ENCODE data around the gene DPH1. TPM values are rescaled to one million over a fixed set of nuclear protein-coding genes. Genes with fewer than 3 reads are reported as not detected.

Gene DPH1
- total RNA-seq, 1 experiment from 2014 or later, result 14.4 TPM

GRCh38 chr17:2082003-2082781 lies 52.2 kb downstream of the DPH1 start:
- Histone ChIP-seq H3K4me3 (no peak overlapping the region), H3K36me3 (no peaks in the 10 kb centered on the region; the same call in 1 of the 2 replicates), H3K9me3 (replicated peaks) (no peaks in the 10 kb centered on the region), H3K4me1 (peaks cover 46% of the 10 kb centered on the region), H3K27ac (peak overlapping the region; percentile 89), H3K27me3 (no peaks in the 10 kb centered on the region)
- DNase-seq, result peak; percentile 84 to 87

DNA sequence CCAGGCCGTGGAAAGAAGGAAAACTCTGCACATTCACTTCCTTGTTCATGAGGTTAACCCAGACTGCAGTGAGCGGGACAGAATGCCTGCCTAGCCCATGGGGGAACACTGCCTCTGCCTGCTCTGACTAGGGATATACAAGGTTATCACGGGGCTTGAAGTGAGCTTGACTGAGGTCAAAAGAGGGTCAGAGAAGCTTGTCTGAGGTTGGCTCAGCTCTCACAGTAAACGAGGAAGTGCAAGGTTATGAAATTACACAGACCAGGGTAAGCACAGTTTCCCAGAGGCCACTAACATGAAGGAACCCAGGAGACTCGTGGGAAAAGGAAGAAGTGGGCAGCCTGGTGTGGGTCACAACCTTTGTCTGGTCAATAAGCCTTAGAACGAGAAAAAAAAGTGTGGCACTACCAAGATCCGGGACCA lies 53.7 kb downstream of the DPH1 start:
- Histone ChIP-seq H3K9me3 (replicated peaks) (no peaks in the 10 kb centered on the region), H3K4me1 (peaks cover 40% of the 10 kb centered on the region), H3K27ac (peak overlapping the region; percentile 89), H3K27me3 (no peaks in the 10 kb centered on the region), H3K36me3 (no peaks in the 10 kb centered on the region; the same call in 1 of the 2 replicates), H3K4me3 (no peak overlapping the region)
- peak in 1 of 2 experiments; percentile 9 for DNase-seq

- DNase-seq, result peak in 1 of 2 experiments; percentile 12
- no peaks in the 10 kb centered on the region; the same call in 1 of the 2 replicates for H3K36me3 ChIP-seq
- peak overlapping the region; percentile 89; the same call in 1 of the 2 replicates for H3K27ac ChIP-seq
- no peak overlapping the region for H3K4me3 ChIP-seq
- peaks cover 40% of the 10 kb centered on the region for H3K4me1 ChIP-seq
- no peaks in the 10 kb centered on the region for H3K9me3 ChIP-seq (replicated peaks)
- no peaks in the 10 kb centered on the region for H3K27me3 ChIP-seq
Observed at GRCh38 chr17:2084036-2084765, 54.2 kb downstream of the DPH1 start.

DNA sequence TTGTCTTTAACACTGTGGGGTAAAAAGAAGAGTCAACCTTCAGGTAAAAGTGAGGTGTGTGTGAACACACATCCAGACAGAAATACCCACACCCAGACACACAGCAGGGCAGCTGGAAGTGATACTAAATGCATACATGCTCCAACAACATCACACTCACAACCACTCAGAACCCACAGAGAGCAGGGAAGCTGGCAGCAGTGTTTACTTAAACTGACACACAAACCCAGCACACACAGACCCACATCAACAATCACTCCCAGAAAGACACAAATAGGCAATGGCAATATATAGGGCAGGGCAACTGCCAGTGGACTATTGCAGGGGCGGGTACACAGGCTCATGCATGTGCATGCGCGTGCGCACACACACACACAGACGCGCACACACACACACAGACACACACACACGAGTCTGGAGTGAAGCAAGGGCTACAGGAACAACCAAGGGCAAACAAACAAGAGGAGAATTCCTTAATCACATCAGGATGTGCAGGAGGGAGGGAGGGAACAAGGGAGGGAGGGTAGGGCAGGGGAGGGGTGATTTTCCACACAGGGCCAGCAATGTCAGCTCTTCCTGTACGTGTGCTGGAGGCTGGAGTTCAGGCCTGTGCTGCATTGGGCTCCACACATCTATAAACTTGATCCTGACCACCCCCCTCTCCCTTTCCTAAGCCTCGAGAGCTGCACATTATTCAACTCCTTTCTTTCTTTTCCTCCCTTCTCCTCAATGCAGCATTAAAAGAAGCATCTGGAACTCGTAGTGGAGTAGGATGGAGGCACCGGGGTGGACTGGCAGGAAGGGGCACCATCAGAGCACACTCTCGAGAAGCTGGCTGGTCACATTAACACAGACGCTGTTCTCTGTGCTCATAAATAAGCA lies 55.1 kb downstream of the DPH1 start:
- Histone ChIP-seq H3K27me3 (no peaks in the 10 kb centered on the region), H3K36me3 (no peaks in the 10 kb centered on the region; the same call in 1 of the 2 replicates), H3K27ac (no peak overlapping the region), H3K4me3 (no peak overlapping the region), H3K9me3 (replicated peaks) (no peaks in the 10 kb centered on the region), H3K4me1 (peaks cover 40% of the 10 kb centered on the region)
- DNase-seq, result no peak

DNA sequence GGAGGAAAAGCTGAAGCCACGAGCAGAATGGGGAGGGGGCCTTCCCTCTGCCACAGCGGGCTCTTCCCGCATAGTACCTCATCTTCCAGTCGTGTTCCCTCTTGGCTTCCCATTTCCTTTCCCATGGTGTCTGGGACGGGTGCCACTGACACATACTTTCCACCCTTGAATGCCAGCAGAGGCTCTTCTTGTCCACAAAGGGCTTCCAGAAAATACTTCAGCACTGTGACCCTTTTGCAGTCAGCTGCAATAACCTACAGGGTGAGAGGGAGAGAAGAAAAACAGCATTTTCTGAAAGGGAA lies 55.6 kb downstream of the DPH1 start:
- peaks cover 40% of the 10 kb centered on the region for H3K4me1 ChIP-seq
- H3K9me3 ChIP-seq (replicated peaks), result no peaks in the 10 kb centered on the region
- H3K4me3 ChIP-seq, result no peak overlapping the region
- H3K36me3 ChIP-seq, result no peaks in the 10 kb centered on the region
- H3K27me3 ChIP-seq, result no peaks in the 10 kb centered on the region
- DNase-seq, result no peak
- no peak overlapping the region for H3K27ac ChIP-seq

DNA sequence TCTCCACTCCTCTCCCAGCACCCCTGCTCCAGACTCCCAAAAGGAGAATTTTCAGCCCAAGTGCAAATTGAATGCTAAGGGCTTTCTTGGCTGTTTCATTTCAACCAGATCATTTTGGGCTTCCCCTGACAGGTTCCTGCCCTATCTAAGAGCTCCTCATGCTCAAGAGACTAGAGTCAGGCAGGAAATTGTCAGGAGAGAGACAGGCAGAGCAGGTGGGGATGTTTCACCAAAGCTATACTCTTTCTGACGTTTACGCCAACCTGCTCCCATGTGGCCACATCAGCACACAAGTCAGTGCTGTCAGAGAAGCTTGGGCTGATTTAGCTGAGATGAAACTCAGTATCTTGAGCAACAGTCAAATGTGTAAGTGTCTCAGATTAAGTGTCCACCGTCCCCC lies 56.4 kb downstream of the DPH1 start:
- Histone ChIP-seq H3K4me1 (peaks cover 44% of the 10 kb centered on the region), H3K27ac (no peak overlapping the region), H3K4me3 (no peak overlapping the region)

DNA sequence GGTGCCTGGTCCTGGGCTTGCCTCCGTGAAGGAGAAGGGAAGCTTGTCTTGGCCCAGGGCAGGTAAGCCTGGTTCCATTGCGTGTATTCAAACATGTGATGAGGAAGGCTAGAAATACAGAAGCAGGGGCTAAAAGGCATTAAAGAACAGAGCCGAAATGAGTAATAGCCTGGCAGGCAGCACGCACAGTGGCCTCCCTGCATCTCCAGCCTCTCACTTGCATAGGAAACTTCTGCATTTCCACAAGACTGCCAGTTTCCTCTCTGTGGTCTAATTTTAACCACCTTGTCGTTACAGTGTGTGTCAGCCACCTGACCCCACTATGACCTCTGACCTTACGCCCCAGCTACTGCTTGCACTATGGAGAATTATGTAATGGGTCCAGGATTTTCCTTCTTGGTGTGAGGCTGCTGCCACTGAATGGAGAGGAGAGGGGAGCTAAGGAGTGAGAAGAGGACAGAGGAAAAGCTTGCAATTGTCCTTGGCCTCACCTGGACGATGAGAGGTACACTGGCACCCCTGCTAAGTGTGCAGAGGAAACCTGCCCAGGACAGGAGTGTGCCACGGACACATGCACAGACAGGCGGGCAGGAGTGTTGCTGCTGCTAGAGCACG lies 57.8 kb downstream of the DPH1 start:
- H3K27ac ChIP-seq, result no peak overlapping the region
- no peak overlapping the region for H3K4me3 ChIP-seq
- peaks cover 32% of the 10 kb centered on the region for H3K4me1 ChIP-seq
- no peaks in the 10 kb centered on the region for H3K9me3 ChIP-seq (replicated peaks)
- DNase-seq, result no peak
- H3K27me3 ChIP-seq, result no peaks in the 10 kb centered on the region
- no peaks in the 10 kb centered on the region for H3K36me3 ChIP-seq

More for the DNA sequence above, 56.4 kb downstream of the DPH1 start:
- no peak for DNase-seq
- Histone ChIP-seq H3K27me3 (no peaks in the 10 kb centered on the region), H3K9me3 (replicated peaks) (no peaks in the 10 kb centered on the region), H3K36me3 (no peaks in the 10 kb centered on the region)

DNA sequence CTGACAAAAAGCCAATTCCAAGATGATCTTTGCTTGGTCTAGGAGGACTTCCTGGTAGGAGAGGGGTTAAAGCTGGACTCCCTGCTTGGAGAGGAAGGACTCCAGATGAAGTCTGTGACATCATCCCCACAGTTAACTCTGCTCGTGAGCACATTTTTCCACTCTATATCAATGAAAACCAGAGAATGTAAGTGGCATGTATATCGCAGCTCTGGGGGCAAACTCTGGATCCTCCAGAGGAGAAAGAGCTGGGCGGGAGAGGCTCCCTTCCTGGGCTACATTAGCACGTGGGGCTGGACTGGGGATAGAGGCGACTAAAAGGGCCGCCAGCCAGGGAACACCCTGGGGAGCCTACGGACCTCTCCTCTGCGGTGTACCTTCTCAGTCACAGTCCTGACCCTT lies 59.1 kb downstream of the DPH1 start:
- H3K4me3 ChIP-seq, result no peak overlapping the region
- H3K4me1 ChIP-seq, result peaks cover 18% of the 10 kb centered on the region
- H3K27ac ChIP-seq, result no peak overlapping the region
- H3K36me3 ChIP-seq, result no peaks in the 10 kb centered on the region
- DNase-seq, result no peak
- no peaks in the 10 kb centered on the region for H3K27me3 ChIP-seq
- H3K9me3 ChIP-seq (replicated peaks), result no peaks in the 10 kb centered on the region

DNA sequence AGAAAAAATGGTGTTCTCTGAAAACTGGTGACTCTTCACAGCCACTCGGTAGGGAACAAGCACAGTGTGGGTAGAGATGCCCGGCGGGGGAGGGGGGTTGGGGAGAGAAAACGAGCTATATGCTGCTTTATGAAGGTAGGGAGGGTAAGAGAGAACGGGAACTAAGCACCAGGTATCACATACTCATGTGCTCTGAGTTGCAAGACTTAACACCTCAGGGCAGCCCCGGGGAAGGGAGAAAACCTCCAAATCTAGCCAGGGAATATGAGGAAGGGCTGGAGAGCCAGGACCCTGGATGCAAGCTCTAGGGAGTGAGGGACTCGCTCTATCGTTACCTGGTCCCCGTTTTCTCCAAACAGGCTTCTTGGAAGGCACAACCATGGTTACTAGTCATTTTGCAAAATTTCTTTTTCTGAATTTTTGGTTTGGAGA lies 60.3 kb downstream of the DPH1 start:
- H3K27ac ChIP-seq, result no peak overlapping the region
- H3K4me3 ChIP-seq, result no peak overlapping the region
- peaks cover 7% of the 10 kb centered on the region for H3K4me1 ChIP-seq
- no peaks in the 10 kb centered on the region for H3K27me3 ChIP-seq
- H3K36me3 ChIP-seq, result no peaks in the 10 kb centered on the region
- no peak for DNase-seq
- no peaks in the 10 kb centered on the region for H3K9me3 ChIP-seq (replicated peaks)

DNA sequence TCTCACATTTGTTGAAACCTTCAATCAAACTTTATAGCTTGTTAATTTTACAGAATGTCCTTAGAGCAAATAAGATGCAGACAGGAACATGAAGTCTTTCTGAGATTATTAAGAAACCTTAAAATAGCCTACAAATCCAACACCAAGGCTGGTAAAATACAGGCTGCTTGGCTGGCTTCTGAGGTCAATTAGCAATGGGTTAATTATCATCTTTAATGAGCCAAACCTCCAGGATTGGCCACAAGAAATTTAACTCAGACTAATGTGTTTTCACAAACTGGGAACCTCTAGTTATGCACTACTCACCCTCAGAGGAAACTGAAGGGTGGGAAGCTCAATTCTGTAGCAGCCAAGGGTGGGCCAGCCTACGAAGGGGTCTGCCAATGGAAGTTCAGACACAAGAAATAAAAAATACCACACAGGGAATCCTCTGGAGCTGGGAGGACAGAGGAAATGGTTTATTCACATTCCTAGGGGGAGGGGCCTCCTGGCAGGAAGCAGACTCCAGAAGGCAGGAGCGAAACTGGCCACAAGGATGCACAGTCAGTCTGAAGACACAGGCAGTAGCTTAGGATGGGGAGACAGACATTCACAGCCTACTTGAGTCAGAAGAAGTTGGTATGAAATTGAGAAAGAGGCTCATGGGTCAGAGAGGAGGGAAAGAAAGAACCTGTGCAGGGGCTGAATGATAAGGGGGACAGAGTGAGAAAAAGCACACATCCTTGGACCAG lies 61.0 kb downstream of the DPH1 start:
- Histone ChIP-seq H3K4me1 (peaks cover 7% of the 10 kb centered on the region), H3K9me3 (replicated peaks) (no peaks in the 10 kb centered on the region), H3K36me3 (no peaks in the 10 kb centered on the region), H3K27ac (no peak overlapping the region), H3K4me3 (no peak overlapping the region), H3K27me3 (no peaks in the 10 kb centered on the region)
- DNase-seq, result peak; percentile 34 to 40

- Histone ChIP-seq H3K4me1 (peaks cover 7% of the 10 kb centered on the region), H3K9me3 (replicated peaks) (no peaks in the 10 kb centered on the region), H3K27ac (no peak overlapping the region), H3K4me3 (no peak overlapping the region), H3K36me3 (no peaks in the 10 kb centered on the region), H3K27me3 (no peaks in the 10 kb centered on the region)
- DNase-seq, result no peak
Observed at GRCh38 chr17:2092253-2092652, 62.3 kb downstream of the DPH1 start.

GRCh38 chr17:2093349-2093748 lies 63.4 kb downstream of the DPH1 start:
- H3K27me3 ChIP-seq, result no peaks in the 10 kb centered on the region
- H3K9me3 ChIP-seq (replicated peaks), result no peaks in the 10 kb centered on the region
- H3K27ac ChIP-seq, result no peak overlapping the region
- no peaks in the 10 kb centered on the region for H3K36me3 ChIP-seq
- no peak for DNase-seq
- no peak overlapping the region for H3K4me3 ChIP-seq
- peaks cover 7% of the 10 kb centered on the region for H3K4me1 ChIP-seq

Measured in SJCRH30 (cell line).